NCI-H2107 treated with DMSO at 0.1 percent for 48 hours (cell line): ENCODE data around the gene CDK5.
"Not testable (repeated sequence)": the region's sequence is repeated elsewhere in the genome, so short reads cannot be mapped to it uniquely, and the experiment has no call there.

ENCODE experiments used
- DNase-seq: peaks from one replicate; lab custom pipeline; 2025; ENCODE audit not compliant: unreplicated experiment; lab: John Stamatoyannopoulos, UW

Gene CDK5

DNA sequence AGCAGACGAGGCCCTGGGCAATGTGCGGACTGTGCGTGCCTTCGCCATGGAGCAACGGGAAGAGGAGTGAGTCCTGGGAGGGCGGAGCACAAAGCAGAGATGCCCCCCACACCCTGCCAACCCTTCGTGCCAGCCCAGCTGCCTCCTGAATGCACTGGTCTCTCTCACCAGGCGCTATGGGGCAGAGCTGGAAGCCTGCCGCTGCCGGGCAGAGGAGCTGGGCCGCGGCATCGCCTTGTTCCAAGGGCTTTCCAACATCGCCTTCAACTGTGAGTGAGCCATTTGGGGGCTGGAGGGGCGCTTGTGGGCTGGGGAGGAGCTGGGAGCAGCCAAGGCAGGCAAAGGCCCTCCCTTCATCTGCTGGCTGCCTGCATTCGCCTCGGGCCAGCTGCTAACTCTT lies 21.8 kb downstream of the CDK5 start:
- DNase-seq = no peak

DNA sequence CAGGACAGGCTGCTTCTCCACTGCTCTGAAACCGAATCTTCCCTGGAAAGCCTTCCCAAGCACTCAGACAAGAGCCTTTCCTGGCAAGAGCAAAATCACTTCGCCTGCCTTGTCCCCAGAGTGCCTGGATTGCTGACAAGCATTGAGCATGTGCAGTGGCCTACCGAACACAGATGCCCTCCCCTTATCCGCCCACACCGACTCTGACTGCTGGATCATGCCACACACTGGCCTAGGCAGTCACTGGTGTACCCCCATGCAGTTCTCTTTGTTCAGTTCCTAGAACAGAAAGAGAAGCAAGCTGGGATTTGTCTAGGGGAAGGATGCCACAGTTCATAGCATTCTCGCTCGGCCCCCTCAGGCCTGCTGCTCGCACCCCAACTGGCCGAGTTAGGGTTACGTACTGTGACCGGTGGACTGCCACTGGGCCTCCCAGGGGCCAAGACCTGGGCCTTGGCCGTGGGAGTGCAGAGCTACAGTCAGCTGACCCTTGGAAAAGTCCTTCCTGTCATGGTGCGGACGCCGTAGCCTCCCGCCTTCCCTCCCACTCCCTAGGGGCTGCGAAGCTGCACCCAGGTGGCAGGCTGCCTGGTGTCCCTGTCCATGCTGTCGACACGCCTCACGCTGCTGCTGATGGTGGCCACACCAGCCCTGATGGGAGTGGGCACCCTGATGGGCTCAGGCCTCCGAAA lies 22.5 kb downstream of the CDK5 start:
- DNase-seq = no peak

DNA sequence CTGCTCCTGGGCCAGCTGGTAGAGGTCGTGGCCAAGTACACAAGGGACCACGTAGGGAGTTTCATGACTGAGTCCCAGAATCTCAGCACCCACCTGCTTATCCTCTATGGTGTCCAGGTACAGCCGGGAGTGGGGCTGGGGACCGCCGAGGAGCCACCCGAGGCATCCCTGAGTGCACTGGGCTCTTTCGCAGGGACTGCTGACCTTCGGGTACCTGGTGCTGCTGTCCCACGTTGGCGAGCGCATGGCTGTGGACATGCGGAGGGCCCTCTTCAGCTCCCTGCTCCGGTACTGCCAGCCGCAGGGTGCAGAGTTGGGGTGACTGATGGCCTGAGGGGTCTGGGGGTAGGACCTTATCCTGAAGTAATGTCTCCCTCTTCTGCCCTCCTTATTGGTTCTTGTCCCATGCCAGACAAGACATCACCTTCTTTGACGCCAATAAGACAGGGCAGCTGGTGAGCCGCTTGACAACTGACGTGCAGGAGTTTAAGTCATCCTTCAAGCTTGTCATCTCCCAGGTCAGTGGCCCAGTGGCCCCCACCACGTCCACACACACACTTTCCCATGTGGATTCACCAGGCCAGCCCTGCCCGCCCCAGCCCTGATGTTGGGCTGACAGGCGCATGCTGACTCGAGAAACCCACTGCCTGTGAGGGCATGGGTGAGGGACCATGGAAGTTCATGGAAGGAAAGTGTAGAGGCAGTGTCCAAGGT lies 23.2 kb downstream of the CDK5 start:
- DNase-seq = no peak

DNA sequence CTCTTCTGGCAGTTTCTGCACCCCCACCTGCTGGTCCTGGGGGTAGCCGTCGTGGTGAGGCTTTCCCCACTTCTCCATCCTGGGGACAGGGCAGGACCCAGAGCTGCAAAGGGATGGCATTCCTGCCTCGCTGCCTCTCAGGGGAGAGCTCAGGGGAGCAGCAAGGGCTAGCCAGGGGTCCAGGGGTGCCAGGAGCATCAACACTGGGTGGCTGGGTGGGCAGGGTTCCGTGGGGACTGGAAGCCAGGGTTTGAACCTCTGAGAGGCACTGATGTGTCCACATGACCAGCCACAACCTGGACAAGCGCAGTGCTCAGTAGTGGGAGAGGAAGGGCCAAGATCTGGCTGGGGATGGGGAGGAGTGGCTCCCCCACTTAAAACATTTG lies 23.8 kb downstream of the CDK5 start:
- DNase-seq = no peak

- DNase-seq = no peak
Observed at GRCh38 chr7:151032936-151033863, 24.5 kb downstream of the CDK5 start.

- no peak for DNase-seq
Observed at GRCh38 chr7:151031011-151031410, 26.7 kb downstream of the CDK5 start.

GRCh38 chr7:151028948-151029501 lies 28.7 kb downstream of the CDK5 start:
- DNase-seq = no peak

GRCh38 chr7:151028131-151028947 lies 29.4 kb downstream of the CDK5 start, which contains the start of gene ABCB8:
Gene ABCB8 (plus strand): TSS chr7:151028450. CDS start chr7:151028516, 66 bp downstream.
- peak; percentile 98 for DNase-seq

DNA sequence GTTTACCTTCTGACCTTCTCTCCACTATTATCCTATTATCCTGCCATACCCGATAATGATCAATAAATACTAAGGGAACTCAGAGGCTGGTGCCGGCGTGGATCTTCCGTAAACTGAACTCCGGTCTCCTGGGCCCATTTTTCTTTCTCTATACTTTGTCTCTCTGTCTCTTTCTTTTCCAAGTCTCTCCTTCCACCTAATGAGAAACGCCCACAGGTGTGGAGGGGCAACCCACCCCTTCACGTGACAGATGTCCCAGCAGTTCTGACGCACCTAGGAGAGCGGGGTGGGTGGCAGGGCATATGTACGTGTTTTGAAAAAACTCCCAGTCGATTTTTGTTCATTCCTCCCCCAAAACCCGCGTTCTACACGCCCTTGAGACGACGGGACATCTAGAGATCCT lies 30.0 kb downstream of the CDK5 start:
- DNase-seq = not testable (repeated sequence)

GRCh38 chr7:151026771-151027727 lies 30.6 kb downstream of the CDK5 start:
- DNase-seq = not testable (repeated sequence)

DNA sequence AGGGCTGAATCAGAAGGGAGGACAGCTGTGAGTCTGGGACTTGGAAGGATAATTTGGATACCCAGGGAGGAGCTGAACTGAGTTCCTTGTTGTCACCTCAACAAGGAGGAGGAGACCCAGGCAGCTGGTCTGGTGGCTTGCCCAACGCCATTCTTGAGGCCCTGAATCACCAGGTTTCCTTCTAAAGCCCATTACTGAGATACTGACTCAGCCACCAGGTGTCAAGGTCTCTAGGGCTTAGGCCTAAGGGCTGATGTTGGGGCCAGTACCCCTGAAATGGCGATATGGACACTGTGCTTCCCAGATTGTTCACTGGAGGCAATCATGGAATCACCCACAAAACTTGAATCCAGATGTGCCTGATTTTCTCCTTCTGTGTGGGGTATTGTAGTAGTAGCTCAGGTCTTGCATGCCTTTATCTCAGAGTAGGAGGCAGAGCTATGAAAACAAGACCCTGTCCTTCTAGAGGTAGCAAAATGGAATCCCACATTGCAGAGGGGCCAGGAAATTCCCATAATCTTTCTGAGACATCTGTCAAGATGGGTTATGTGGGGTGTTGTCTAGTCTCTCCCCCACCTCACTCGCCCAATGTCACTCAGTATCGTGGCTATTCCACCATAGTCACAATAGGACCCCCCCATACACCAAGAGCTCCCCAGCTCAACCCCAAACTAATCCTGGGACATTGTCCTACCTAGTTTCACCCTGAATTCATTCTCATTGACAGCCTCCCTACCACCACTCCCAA lies 31.6 kb downstream of the CDK5 start:
- no peak for DNase-seq

DNA sequence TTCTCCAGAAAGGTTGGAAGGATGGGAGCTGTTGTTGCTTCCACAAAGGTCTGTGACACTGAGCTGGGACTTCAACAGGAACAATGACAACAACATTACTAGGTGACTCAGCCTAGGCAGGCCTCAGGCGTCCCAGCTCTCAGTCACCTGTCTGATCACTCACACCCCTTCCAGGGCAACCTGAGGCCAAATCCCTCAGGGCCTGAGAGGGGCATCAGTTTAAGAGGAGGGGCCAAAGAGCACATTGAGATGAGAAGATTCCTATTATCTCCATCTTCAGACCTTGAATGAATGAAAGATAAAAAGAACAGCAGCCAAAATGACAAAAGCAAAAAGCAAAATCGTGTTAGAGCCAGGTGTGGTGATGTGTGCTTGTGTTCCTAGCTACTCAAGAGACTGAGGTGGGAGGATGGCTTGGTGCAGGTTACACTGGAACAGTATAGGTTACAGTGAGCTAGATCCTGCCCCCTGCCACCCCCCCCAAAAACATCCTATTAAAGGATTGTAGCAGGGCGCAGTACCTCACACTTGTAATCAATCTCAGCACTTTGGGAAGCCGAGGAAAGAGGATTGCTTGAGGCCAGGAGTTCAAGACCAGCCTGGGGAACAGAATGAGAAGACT lies 33.2 kb downstream of the CDK5 start, which contains the start of gene ATG9B:
Gene ATG9B, minus strand, starts transcription at position 60 of the 622 bp plus-strand sequence. CDS start 71 bp downstream, outside the sequence.
- peak; percentile 22 for DNase-seq

GRCh38 chr7:151023232-151023631 lies 34.5 kb downstream of the CDK5 start:
- no peak for DNase-seq

- DNase-seq = no peak
Observed at GRCh38 chr7:151020231-151020630, 37.5 kb downstream of the CDK5 start.

GRCh38 chr7:151019130-151019447 lies 38.6 kb downstream of the CDK5 start:
- no peak for DNase-seq

DNA sequence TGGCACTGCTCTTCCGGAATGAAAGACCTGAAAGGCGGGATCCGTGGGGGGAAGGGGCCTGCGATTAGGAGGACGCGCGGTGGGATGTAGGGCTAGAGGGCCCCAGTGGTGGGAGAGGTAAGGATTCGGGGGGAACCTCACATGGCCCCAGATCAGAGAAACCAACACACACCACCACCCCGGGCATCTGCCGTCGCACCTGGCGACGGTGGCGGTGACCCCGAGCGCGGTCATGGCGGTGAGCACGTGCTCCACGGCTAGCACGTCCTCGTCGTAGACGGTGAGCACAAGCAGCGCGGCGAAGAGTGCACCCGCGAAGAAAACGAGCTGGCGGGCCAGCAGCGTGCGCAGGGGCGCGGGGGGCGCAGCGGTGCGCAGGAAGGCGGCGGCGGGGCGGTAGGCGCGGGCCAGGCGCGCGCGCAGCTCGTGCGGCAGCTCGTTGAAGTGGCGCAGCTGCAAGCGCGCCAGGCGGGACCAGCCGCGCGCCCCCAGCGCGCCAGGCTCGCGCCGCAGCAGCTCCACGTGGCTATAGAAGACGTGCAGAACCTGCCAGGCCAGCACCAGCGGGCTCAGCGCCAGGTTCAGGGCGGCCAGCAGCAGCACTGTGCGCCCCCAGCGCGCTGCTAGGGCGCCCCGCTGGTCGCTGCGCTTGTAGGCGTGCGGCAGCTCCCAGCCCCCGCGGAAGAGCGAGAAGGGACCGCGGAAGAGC lies 39.1 kb downstream of the CDK5 start:
- DNase-seq = no peak

DNA sequence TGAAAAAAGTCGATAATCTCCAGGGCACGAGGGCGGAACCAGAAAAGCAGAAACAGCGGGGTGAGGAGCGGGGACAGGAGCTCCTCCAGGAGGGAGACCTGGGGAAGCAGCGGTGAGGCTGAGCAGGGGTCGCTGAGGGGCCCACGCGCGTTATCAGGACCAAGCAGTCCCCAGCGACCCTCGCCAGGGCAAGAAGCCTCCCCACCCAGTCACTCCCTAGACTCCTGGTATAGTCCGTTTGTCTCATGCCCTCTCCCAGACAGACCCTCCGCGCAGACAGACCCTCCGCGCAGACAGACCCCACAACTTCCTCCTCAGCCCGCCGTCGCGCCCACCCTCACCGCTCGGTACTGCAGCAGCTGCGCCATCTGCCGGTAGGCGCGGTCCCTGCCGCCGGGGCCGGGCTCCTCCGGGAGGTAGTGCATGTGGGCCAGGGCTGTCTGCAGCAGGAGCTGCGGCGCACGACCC lies 39.7 kb downstream of the CDK5 start:
- DNase-seq = no peak
